Melanocyte of skin (primary cell): ENCODE results near the gene FCRL4. TPM values are rescaled to one million over a fixed set of nuclear protein-coding genes. Genes with fewer than 3 reads are reported as not detected.

Experiments
- total RNA-seq, 2 donors: library from RNA; depleted of rRNA; stranded (reverse); fragments of >200 nt; gene quantifications; 2 replicates each; pipeline ENCODE4 v1.2.3, GENCODE V29; 2012

FCRL4 gene
- total RNA-seq, result not detected

DNA sequence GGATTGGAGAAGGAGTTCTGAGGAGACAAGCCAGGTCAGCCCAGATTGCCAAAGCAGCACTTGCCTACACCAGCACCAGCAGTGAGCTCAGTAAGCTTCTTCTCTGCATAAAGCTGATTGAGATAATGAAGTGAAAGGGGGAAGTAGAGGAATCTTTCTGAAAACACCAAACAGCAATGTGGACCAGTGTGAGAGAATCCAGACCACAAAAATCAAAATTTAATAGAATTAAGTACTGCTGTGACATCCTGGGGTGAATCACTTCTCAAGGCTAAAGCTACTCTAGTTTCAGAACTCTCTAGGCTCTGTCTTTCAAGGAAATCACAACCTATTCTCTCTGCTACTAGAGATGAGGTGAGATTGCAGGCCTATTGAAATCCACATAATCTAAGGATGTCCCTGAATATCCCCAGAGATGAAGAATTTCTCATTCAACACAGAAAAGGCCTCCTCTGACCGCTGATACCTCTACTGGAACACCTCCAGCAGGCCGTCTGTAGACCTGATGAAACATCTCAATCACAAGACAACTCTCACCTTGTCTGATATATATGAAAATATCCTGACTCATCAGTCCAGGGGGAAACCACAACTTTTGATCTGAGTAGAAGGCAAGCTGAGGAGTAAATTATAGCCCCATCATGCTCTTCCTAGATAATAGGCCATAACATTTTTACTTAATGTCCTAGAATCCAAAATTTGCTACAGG, at the start of gene FCRL4:
Gene FCRL4 (minus strand): TSS at position 127 of the 709 bp plus-strand sequence. CDS start 141 bp downstream, outside the sequence.

DNA sequence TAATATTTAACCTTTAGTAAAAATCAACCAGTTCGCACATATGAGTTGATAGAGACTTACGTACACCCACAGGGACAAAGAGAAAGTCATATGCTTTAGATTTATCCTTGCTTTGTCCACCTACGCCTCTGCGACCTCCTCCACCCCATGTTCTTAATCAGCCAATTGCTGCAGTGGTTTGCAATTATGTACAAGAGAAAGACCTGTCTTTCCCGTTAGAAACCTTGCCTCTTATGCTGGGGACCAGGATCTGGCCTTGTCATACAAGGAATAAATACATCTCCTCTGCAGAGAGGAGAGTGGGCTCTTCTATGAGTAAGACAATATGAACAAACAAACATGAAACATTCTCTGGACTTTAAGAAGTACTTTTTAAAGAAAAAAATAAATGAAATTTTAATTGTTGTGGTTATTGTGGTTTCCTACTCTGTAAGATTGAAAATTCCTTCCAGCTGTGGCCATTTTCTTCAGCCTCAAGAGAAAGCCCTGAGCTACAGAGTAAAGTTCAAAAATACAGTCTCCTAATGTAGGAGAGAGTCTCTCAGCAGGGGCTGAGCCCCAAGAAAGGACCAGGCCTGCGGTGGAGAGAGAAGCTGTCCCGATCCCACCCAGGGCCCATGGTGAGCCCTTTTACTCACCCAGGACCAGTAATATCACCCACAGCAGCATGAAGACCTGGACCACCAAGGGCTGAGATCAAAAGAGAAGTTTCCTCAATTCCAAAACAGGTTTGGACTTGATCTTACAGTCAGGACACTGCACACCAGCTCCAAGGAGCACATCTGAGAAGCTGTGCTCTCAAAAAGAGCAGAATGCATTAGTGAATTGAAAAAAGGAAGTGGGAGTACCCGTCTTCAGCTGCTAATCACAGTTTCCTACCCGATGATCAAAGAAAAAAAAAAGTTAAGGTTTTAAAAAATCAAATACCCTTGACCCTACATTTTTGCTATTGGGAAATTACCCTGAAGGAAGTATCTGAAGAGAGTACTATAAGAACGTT, 45.9 kb downstream of the FCRL4 start, which contains the start of gene FCRL5:
Gene FCRL5 (minus strand): TSS at position 822 of the 1,000 bp plus-strand sequence. CDS start 153 bp downstream, at position 669.

Other genes starting within 250 kb of the FCRL4 start
- not detected for gene FCRL5, start 45.6 kb downstream of the FCRL4 start, total RNA-seq
- gene FCRL3, start 102.7 kb upstream of the FCRL4 start, total RNA-seq, result not detected
- not detected for gene FCRL2, start 179.0 kb upstream of the FCRL4 start, total RNA-seq
- not detected for gene FCRL1, start 222.0 kb upstream of the FCRL4 start, total RNA-seq
- gene CD5L, start 243.7 kb upstream of the FCRL4 start, total RNA-seq, result under 1 TPM in 1 of 2 donors, not detected in 1; under 0.01 TPM